B cell (primary cell): ENCODE measurements around the gene SEC24B. TPM values are rescaled to one million over a fixed set of nuclear protein-coding genes. Genes with fewer than 3 reads are reported as not detected.

ENCODE experiments used
- ATAC-seq: fragments of 200-7000 bp; cut with Tn5 transposase; one replicate; pipeline ENCODE4 v1.10.0; 2021; ENCODE audit warnings: low read depth, mild to moderate bottlenecking, moderate number of reproducible peaks, moderate library complexity
- CTCF ChIA-PET: fragments of 350-600 bp; sonication (Branson Sonifier 250); formaldehyde crosslinking; loops from one replicate; lab custom pipeline; 2021; ENCODE audit warnings: antibody characterized with exemption, inconsistent platforms; lab: Charles Lee
- POLR2A ChIA-PET: fragments of 350-600 bp; sonication (Branson Sonifier 250); formaldehyde crosslinking; loops from one replicate; lab custom pipeline; 2021; ENCODE audit warnings: antibody characterized with exemption; lab: Charles Lee
- DNase-seq: peaks from one replicate; pipeline ENCODE4 v3.0.0; 2013
- H2AFZ ChIP-seq: 2 replicates; pipeline ENCODE4 v1.6.1; 2012; ENCODE audit warnings: mild to moderate bottlenecking, low read depth, low read length; ENCODE audit not compliant: insufficient read depth, poor library complexity, severe bottlenecking
- H3K27ac ChIP-seq, 2 donors: 1 replicate in 1 of 2; 2 replicates in 1 of 2; pipeline ENCODE4 v1.5.1; 2012 to 2013; ENCODE audit warnings: low read length in 2 of 2, mild to moderate bottlenecking in 2 of 2, moderate library complexity in 1 of 2
- H3K27me3 ChIP-seq, 4 experiments: fragments of 200-600 bp in 1 of 4; sonication (generic) in 1 of 4; replicated peaks in 1 of 4; 1 replicate in 2 of 4; 2 replicates in 2 of 4; pipeline versions ENCODE4 v1.6.1 to v1.7.0; 2013 to 2016; ENCODE audit warnings: low read length in 3 of 4, mild to moderate bottlenecking in 2 of 4, mixed read lengths in 1 of 4, moderate library complexity in 1 of 4; ENCODE audit not compliant: insufficient read depth in 4 of 4, control insufficient read depth in 3 of 4; ENCODE audit errors: control extremely low read depth in 1 of 4
- H3K36me3 ChIP-seq, 2 experiments: replicated peaks in 1 of 2; 1 replicate in 1 of 2; 2 replicates in 1 of 2; pipeline versions ENCODE4 v1.6.1 to v1.7.1; 2013; ENCODE audit warnings: low read length in 1 of 2; ENCODE audit not compliant: insufficient read depth in 2 of 2, control insufficient read depth in 1 of 2; ENCODE audit errors: control extremely low read depth in 1 of 2, extremely low read depth in 1 of 2
- H3K4me1 ChIP-seq, 2 donors: fragments of 200-600 bp in 1 of 2; sonication (generic) in 1 of 2; 1 replicate in 1 of 2; 2 replicates in 1 of 2; pipeline versions ENCODE4 v1.5.1 to v1.6.1; 2013 to 2017; ENCODE audit warnings: low read length in 2 of 2; ENCODE audit not compliant: control insufficient read depth in 2 of 2, insufficient read depth in 2 of 2
- H3K4me2 ChIP-seq: replicated peaks from 2 replicates; pipeline ENCODE3; 2012; ENCODE audit warnings: mild to moderate bottlenecking, low read depth, low read length; ENCODE audit not compliant: poor library complexity, severe bottlenecking
- H3K4me3 ChIP-seq, 5 experiments: fragments of 200-600 bp in 1 of 5; sonication (generic) in 1 of 5; 1 replicate in 3 of 5; 2 replicates in 2 of 5; pipeline versions ENCODE4 v1.5.1 to v1.7.0; 2011 to 2016; ENCODE audit warnings: low read length in 4 of 5, mild to moderate bottlenecking in 4 of 5, low read depth in 2 of 5, control low read depth in 1 of 5, moderate library complexity in 1 of 5; ENCODE audit not compliant: insufficient read depth in 1 of 5; ENCODE audit errors: control extremely low read depth in 1 of 5, extremely low read depth in 1 of 5
- H3K79me2 ChIP-seq: fragments of 200-600 bp; sonication (generic); one replicate; pipeline ENCODE4 v1.6.0; 2016; ENCODE audit warnings: low read length; ENCODE audit not compliant: control insufficient read depth, insufficient read depth
- H3K9ac ChIP-seq: fragments of 200-600 bp; sonication (generic); 2 replicates; pipeline ENCODE4 v1.6.1; 2017; ENCODE audit warnings: mild to moderate bottlenecking, low read length, moderate library complexity
- H3K9me3 ChIP-seq, 3 donors: one replicate each; pipeline versions ENCODE4 v1.6.1 to v1.7.1; 2013; ENCODE audit warnings: low read length in 2 of 3; ENCODE audit not compliant: control insufficient read depth in 2 of 3, insufficient read depth in 1 of 3; ENCODE audit errors: control extremely low read depth in 1 of 3
- H4K20me1 ChIP-seq: 2 replicates; pipeline ENCODE4 v1.6.0; 2012; ENCODE audit warnings: mild to moderate bottlenecking, low read length; ENCODE audit not compliant: insufficient read depth, control insufficient read depth, poor library complexity, severe bottlenecking
- H3K27ac Mint-ChIP-seq: one replicate; pipeline ENCODE4 v1.8.0; 2021; ENCODE audit warnings: mixed read lengths
- H3K27me3 Mint-ChIP-seq: one replicate; pipeline ENCODE4 v1.8.0; 2021; ENCODE audit warnings: mixed read lengths
- H3K4me1 Mint-ChIP-seq: one replicate; pipeline ENCODE4 v1.8.0; 2021; ENCODE audit warnings: mixed read lengths
- H3K4me3 Mint-ChIP-seq: one replicate; pipeline ENCODE4 v1.8.0; 2021; ENCODE audit warnings: mixed read lengths
- H3K9me3 Mint-ChIP-seq: one replicate; pipeline ENCODE4 v1.8.0; 2022; ENCODE audit warnings: mixed read lengths; ENCODE audit not compliant: insufficient read depth
- EZH2 ChIP-seq: IDR thresholded peaks from 2 replicates; pipeline ENCODE4 v1.6.1; 2012; ENCODE audit warnings: borderline replicate concordance, low read depth, mild to moderate bottlenecking, moderate library complexity, low read length; ENCODE audit not compliant: insufficient read depth, poor library complexity, severe bottlenecking
- WGBS: methylation state at CpG from one replicate; pipeline ENCODE4 v1.1.5; 2013; ENCODE audit warnings: missing lambda C conversion rate; ENCODE audit not compliant: insufficient coverage; 5-methylcytosine and 5-hydroxymethylcytosine counted together
- intact Hi-C: fragments of 100-400 bp; cut with micrococcal nuclease; formaldehyde crosslinking; loops from one replicate; pipeline ENCODE4 v1.10.0; 2022
- polyA plus RNA-seq: library from polyadenylated mRNA; depleted of rRNA; stranded (reverse); fragments of >200 nt; gene quantifications from 2 replicates; pipeline ENCODE4 v1.2.3, GENCODE V29; 2012
- total RNA-seq, 2 donors: library from RNA; stranded (reverse); fragments of 120-200 nt in 1 of 2; gene quantifications; 1 replicate in 1 of 2; 2 replicates in 1 of 2; pipeline versions ENCODE4 v1.2.3 to v1.2.4, GENCODE V29; 2013 to 2022
- TF ChIP-seq, protein P1 (sequence below): fragments of 200-600 bp; IDR thresholded peaks from one replicate; pipeline ENCODE4 v1.8.0; 2022; ENCODE audit warnings: antibody characterized with exemption, mild to moderate bottlenecking

The SEC24B gene
- total and polyA plus RNA-seq, 2 donors (not counting 1 experiment from before 2014, with no cell fraction given), result 22.6 to 46.4 TPM

DNA sequence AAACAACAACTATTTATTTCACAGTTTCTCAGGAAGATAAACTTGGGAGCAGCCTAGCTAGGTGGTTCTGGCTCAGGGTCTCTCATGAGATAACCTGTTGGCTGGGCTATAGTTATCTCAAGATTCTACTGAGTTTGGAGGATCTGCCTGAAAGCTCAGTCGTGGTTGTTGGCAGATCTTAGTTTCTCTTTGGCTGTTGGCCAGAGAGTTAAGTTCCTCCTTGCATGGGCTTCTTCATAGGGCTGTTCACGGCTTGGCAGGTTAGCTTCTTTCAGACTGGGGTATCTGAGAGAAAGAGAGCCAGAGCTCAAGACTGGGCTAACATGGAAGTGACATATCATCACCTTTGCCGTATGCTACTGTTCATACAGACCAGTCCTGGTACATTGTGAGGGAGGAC, 28.7 kb downstream of the SEC24B start:
- no peak overlapping the region for H3K27ac Mint-ChIP-seq
- TF ChIP-seq EZH2, result no peak
- TF ChIP-seq, protein P1, sequence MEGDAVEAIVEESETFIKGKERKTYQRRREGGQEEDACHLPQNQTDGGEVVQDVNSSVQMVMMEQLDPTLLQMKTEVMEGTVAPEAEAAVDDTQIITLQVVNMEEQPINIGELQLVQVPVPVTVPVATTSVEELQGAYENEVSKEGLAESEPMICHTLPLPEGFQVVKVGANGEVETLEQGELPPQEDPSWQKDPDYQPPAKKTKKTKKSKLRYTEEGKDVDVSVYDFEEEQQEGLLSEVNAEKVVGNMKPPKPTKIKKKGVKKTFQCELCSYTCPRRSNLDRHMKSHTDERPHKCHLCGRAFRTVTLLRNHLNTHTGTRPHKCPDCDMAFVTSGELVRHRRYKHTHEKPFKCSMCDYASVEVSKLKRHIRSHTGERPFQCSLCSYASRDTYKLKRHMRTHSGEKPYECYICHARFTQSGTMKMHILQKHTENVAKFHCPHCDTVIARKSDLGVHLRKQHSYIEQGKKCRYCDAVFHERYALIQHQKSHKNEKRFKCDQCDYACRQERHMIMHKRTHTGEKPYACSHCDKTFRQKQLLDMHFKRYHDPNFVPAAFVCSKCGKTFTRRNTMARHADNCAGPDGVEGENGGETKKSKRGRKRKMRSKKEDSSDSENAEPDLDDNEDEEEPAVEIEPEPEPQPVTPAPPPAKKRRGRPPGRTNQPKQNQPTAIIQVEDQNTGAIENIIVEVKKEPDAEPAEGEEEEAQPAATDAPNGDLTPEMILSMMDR, result no peak

DNA sequence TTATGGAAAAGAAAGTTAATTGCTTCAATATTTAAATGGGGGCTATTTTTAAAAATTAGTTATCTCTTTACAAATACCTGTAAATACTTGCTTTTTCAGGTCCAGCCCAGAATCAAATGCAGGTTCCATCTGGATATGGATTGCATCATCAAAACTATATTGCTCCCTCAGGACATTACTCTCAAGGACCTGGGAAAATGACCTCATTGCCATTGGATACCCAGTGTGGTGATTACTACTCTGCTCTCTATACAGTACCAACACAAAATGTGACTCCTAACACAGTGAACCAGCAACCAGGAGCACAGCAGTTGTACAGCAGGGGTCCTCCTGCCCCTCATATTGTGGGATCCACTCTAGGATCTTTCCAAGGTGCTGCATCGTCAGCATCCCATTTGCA, 29.2 kb downstream of the SEC24B start:
- Histone ChIP-seq H2AFZ (no peak overlapping the region), H3K4me2 (no peak overlapping the region), H3K36me3 (peaks cover 1 to 30% of the 10 kb centered on the region in 2 experiments), H3K4me3 (no peak overlapping the region), H3K27me3 (no peaks in the 10 kb centered on the region), H4K20me1 (peaks cover 61% of the 10 kb centered on the region), H3K79me2 (peaks cover 94% of the 10 kb centered on the region), H3K27ac (no peak overlapping the region), H3K9me3 (no peaks in the 10 kb centered on the region), H3K4me1 (peaks cover 0 to 7% of the 10 kb centered on the region in 2 donors), H3K9ac (no peak overlapping the region)
- ChIA-PET CTCF (no interaction called here), POLR2A (no interaction called here)
- H3K27ac Mint-ChIP-seq, result no peak overlapping the region
- H3K4me3 Mint-ChIP-seq, result no peak overlapping the region
- DNase-seq, result no peak
- TF ChIP-seq EZH2, result no peak
- TF ChIP-seq, protein P1, result no peak
- H3K27me3 Mint-ChIP-seq, result no peaks in the 10 kb centered on the region
- peaks cover 21% of the 10 kb centered on the region for H3K4me1 Mint-ChIP-seq
- ATAC-seq, result no peak
- no peaks in the 10 kb centered on the region for H3K9me3 Mint-ChIP-seq
- 91% methylated on average over 1 of the region's 1 CpG for WGBS
- intact Hi-C loops, result no loop called here

More for the DNA sequence above, 28.7 kb downstream of the SEC24B start:
- ChIA-PET CTCF (interaction anchor here (0.6 to 1.5 kb wide), 2 partner anchors 29 to 36 kb away, joined by 3 to 5 read pairs; partner anchors contain the start of gene SEC24B), POLR2A (no interaction called here)
- intact Hi-C loops, result no loop called here
- Mint-ChIP-seq H3K9me3 (no peaks in the 10 kb centered on the region), H3K4me1 (peaks cover 20% of the 10 kb centered on the region), H3K4me3 (no peak overlapping the region), H3K27me3 (no peaks in the 10 kb centered on the region)
- Histone ChIP-seq H3K27me3 (no peaks in the 10 kb centered on the region), H3K9ac (no peak overlapping the region), H3K4me3 (no peak overlapping the region), H4K20me1 (peaks cover 63% of the 10 kb centered on the region), H3K36me3 (peaks cover 1 to 29% of the 10 kb centered on the region in 2 experiments), H3K79me2 (peaks cover 96% of the 10 kb centered on the region), H3K4me1 (peaks cover 0 to 7% of the 10 kb centered on the region in 2 donors), H2AFZ (no peak overlapping the region), H3K4me2 (peak overlapping the region; percentile 11), H3K9me3 (no peaks in the 10 kb centered on the region), H3K27ac (peak overlapping the region in 1 of 2 donors; percentile 47)
- DNase-seq (no peak), ATAC-seq (no peak)
- 42% methylated on average over 3 of the region's 3 CpGs for WGBS
